HG02623 (cell line): ENCODE measurements around the gene ZP4.

Experiments used
- ATAC-seq: cut with Tn5 transposase; IDR thresholded peaks from one replicate; pipeline ENCODE4 v1.9.1; 2021; ENCODE audit warnings: moderate library complexity; ENCODE audit not compliant: unreplicated experiment

The ZP4 gene, protein sequence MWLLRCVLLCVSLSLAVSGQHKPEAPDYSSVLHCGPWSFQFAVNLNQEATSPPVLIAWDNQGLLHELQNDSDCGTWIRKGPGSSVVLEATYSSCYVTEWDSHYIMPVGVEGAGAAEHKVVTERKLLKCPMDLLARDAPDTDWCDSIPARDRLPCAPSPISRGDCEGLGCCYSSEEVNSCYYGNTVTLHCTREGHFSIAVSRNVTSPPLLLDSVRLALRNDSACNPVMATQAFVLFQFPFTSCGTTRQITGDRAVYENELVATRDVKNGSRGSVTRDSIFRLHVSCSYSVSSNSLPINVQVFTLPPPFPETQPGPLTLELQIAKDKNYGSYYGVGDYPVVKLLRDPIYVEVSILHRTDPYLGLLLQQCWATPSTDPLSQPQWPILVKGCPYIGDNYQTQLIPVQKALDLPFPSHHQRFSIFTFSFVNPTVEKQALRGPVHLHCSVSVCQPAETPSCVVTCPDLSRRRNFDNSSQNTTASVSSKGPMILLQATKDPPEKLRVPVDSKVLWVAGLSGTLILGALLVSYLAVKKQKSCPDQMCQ

DNA sequence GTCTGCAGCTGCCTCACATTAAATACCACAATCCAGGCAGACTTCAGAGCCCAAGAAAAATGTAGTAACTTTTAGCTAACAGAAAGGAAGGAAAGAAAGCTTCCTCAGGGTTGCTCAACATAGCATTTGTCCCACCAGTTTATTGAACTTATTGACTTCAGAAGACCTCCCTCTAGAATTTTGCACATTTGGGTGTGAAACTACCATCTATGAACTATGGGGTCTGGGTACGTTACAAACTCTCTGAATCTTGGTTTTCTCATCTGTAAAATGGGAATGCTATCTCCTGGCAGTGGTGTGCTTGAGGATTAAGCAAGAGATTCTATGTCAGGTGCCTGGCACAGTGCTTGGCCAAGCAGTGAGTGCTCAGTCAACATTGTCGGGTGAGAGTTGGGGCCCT lies at the start of gene ZP4:
Gene ZP4, minus strand, starts transcription at position 101 of the 400 bp plus-strand sequence. CDS start 287 bp downstream, outside the sequence.
- ATAC-seq = no peak

DNA sequence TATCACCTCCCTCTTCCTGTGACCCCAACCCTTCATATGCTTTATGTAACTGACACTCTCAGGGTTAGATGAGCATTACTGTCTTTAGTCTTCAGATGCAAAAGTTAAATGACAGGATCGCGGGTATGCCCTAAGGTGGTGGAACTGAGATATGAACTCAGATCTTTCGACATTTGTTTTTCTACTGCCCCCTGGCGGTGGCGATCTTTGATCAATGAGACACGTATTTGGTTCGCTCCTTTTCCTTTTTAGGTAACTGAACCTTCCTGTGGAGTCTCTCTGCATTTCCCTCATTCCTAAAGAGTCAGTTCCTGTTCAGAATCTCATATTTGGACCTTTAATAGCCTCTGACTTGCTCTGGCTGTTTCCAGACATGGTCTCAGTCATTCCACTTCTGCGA lies 47.8 kb upstream of the ZP4 start:
- no peak for ATAC-seq

DNA sequence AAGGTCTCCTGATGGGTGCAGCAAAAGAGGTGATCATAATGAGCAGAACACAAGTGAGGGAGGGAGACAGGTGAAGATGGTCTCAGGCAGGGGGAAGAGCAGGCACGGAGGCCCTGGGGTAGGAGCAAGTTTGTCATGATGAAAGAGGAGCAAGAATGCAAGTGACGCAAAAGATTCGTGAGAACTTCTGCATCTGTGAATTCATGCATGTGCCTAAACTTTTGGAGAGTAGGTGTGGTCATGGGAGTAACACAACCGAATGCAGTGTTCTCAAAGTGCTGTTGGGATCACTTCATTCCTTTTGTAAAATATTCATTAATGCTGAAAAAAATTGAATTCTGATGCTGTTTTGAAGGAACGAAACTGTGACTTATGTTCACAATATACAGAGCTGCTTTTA lies 47.3 kb upstream of the ZP4 start:
- no peak for ATAC-seq

DNA sequence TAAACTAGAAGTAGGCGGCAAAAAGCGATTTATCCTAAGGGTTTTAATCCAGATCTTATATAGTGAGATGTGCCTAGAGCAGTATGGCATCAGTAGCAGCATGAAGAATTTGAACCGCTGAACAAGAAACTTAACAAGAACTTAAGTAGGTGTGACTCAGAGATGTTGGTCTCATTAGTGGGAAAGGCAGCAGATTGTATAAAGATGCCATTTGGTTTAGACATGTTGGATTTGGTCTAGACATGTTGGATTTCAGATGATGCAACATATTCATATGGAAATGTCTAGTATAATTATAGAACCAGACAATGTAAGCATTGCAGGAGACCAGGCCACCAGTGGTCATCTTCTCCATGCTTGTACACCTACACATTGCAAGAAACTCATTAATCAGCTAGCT lies 42.1 kb upstream of the ZP4 start:
- no peak for ATAC-seq

DNA sequence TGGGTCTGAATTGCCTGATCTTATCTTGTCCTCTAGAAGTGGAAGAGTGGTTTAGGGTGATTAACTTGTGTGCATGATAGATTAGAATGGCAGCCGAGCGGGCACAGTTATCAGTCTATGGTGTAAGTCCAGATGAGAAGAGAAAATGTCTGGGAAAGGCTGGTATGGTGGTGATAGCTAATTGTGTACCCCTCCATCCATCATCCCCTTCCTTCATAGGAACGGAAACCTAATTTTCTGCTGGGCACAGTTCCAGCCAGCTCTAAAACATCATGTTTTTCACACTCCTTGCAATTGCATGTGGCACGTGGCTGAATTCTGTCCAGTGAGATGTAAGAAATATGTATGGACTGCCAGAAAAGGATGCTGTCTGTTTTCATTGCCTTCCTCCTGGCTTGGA lies 40.9 kb upstream of the ZP4 start:
- ATAC-seq = no peak

DNA sequence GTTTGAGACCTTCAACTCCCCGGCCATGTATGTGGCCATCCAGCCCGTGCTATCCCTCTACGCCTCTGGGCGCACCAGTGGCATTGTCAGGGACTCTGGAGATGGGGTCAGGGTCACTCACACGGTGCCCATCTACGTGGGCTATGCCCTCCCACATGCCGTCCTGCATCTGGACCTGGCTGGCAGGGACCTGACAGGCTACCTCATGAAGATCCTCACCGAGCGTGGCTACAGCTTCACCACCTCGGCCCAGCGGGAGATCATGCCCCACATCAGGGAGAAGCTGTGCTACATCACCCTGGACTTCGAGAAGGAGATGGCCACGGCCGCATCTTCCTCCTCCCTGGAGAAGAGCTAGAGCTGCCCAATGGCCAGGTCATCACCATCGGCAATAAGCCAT lies 36.5 kb upstream of the ZP4 start:
- no peak for ATAC-seq

DNA sequence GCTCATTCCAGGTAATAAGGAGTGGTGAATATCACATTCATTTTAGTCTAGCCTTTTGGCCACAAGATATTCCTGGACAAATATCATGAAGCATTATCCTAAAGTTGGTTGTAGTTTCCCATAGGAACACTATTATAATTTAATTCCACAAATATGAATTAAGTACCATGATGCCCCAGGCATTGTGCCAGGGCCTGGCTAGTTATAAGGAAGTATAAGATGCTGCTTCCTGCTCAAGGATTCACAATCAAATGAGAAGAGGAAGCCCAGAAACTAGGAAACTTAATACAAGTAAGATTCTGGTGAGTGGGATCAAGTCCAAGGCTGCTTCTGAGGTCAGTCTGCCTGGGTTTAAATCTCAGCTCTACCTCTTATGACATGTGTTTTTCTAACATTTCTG lies 30.6 kb upstream of the ZP4 start:
- no peak for ATAC-seq

DNA sequence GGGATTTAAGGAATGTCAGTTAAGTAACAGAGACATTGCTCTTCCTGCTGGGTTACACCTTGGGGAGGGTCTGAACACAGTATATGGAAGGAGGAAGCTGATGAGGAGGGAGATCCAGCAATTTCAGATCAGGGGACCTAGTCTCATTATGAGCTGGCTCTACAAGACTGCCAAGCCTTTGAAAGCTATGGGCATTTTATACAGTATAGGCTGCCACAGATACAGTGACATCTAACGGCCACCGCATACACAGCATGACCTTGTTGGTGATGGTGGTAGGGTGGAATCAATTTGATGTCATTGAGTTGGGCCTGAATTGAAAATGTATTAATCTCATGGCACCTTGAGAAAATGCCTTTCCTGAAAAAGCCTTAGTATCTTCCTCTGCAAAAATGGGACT lies 22.6 kb upstream of the ZP4 start:
- no peak for ATAC-seq

DNA sequence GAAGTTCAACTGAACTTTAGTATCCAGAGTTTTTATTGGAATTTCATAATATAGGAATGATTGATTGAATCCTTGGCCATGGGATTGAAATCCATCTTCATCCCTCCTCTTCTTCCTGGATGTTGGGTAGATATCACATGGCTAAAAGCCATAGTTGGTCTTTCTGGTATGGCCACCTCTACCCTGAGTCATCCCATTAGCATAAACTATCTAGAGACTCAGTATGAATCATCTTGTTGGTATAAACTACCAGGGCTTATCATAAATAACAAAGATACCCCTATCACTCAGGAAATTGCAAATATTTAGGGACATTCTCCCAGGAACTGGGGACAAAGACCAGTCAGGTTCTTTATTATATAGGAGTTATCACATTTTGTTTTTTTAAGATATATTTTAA lies 21.2 kb upstream of the ZP4 start:
- ATAC-seq = no peak

DNA sequence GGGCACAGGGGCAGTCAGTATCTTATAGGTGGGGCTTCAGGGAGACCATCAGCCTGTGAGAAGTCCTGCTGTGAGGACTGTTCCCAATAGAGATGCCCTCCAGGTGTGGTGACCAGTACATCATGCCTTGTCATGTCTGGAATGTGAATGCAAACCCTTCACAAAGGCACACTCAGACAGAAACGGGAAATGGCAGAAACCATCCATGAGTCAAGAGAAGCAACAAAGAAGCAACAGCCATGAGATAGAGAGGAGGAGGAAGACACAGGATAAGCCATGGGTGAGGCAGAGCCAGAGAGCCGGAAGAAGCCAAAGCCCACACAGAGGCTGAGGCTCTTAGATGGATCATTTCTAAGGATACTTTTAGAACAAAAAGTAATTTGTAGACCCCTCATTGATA lies 20.1 kb upstream of the ZP4 start:
- no peak for ATAC-seq

DNA sequence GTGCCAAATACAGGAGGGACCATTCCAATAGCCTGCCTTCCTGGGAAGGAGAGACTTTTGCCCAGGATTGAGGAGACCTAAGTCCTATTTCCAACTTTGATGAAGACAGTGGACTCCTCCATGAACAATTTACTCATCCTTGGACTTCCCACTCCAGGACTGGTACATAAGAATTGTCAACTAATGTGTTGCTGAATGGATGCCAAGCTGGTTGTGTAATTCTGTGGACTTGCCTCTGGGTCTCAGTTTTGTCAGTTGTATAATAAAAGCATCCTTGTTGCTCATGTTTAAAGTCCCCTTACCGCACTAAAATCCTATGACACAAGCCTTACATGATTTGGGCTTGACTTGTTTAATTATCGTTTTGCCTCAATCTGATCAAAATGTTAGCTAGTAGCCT lies 13.2 kb upstream of the ZP4 start:
- no peak for ATAC-seq

DNA sequence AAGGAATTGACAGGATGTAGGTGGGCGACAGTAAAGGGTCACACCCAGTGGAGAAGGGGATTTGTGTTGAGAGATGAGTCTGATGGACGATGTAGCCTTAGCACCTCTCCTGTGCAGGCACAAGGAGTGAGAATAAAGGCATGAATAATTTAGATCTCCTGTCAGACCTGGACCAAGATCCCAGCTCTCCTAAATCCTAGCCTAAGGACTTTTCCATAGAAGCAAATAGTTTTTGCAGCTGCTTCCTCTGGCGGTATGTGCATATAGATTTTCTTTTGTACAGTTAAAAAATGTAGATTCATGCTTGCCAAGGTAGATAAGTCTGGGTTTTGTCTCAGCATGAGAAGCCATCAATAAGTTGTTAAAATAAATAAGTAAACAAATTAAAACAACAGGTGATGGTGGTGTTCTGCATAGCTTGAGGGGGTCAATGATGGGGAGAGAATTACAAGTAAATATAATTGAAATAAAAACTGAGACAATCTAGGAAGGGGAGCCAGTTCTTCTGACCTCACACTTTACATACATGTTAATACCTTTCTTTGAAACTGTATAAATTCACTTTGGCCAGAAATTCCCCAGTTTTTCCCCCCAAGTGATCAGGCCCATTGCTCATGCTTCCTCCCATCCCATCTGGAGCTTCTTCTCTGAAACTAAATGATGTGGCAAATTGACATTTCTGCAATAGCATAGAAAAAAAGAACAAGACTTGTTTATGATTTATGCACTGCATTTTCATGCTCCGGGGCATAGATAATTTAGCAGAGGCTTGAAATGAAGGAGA lies 12.4 kb upstream of the ZP4 start:
- ATAC-seq = no peak

DNA sequence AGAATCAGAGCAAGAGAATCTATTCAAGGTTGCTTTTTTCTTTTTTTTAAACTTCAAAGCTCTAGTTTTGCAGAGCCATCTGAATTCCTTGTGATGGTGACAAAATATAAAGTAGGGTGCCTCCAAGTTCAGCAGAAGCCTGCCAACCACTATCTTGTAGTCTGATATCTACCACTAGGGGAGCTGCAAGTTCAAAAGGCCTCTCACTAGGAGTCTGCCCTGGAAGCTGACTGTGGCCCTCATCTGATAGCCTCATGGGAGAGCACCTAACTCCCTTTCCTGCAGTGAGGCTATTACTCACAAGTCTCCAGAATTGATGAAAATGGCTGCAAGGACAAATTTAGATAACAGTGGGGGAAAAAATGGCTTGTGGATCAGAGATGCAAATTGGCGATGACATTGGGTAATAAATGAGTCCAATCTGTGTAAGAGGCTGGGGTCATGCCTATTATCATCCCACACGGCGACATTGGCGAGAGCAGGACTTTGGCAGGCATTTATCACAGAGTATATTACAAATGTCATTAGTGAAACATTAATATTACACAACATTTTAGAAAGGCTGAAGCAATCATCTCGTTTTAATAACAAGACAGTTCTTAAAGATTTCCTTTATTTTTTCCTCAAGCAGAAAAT lies 10.7 kb upstream of the ZP4 start:
- ATAC-seq = no peak

DNA sequence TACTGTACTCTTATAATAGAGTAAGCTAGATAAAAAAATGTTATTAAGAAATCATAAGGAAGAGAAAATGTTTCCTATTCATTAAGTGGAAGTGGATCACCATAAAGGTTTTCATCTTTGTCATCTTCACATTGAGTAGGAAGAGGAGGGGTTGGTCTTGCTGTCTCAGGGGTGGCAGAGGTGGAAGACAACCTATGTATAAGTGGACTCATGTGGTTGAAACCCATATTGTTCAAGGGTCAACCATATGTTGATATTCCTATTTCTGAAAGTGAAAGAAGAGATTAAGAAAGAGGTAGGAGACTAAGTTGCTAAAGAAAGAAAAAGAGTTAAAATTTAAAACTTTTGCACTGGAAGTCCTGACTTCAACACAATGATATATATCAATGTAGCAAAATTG lies 4.9 kb upstream of the ZP4 start:
- ATAC-seq = no peak

DNA sequence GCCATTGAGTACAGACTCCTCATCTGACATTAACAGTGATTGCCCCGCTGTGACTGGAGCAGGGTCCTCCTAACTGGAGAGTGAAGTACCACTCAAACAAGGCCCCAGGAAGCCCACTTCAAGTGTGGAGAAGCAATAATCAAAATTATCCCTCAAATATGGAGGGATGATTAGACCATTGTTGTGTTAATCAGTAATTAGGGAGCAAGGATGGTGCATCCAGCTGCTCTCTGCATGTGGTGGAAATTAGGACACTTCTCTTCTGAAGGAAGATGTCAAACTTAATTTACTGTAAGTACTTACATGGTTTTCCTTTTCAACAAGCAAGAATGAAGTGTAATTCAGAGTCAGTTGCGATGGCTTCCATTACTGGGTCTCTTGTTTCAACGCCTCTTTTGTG lies 3.4 kb upstream of the ZP4 start:
- no peak for ATAC-seq

DNA sequence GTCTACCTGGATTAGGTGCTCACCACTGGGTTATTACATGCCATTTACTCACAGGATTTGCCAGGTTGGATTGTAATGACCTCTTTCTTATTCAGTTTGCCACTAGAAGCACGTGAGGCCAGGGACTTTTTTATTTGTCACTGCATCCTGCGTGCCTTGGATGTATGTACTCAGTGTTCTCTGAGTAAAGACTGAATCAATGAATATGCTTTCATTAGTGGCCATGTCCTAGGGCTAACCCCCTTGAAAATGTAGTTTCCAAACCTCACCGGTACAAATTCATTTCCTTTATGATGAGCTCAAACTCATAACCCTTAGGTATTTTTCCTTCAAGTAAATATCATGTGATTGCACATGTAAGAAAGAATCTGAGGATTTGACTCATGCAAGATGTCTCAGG lies 1.3 kb upstream of the ZP4 start:
- ATAC-seq = no peak

DNA sequence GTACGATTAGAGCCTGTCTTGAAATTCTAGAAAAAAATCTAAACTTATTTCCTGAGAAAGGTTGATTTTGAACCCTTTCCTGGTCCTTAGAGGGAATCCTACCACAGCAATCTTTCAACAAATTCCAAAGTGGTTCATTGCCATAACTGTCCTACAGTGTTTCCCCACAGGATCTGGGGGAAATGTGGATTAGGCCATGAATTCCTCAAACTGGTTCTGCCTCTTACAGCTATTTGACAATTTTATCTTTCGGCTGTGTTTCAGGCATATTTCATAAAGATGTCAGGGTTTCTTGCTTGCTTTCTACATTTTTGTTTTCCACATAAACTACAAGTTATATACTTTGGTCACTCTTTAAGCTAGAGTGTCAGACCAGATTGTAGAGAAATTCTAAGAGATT lies 544 bp upstream of the ZP4 start:
- no peak for ATAC-seq

DNA sequence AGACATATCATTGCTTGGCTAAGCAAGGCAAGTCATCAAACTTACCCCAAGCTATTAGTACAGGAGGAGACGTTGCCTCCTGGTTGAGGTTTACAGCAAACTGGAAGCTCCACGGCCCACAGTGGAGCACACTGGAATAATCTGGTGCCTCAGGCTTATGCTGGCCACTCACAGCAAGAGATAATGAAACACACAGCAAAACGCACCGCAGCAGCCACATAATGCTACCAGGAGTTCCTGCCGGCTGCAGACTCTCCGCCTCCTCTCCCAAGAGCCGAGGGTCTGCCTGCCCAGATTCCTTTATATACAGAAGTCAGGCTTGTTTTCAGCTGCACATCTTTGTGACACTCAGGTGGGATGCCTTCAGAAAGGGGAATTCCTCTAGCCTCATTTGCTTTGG lies 306 bp downstream of the ZP4 start:
- ATAC-seq = no peak

DNA sequence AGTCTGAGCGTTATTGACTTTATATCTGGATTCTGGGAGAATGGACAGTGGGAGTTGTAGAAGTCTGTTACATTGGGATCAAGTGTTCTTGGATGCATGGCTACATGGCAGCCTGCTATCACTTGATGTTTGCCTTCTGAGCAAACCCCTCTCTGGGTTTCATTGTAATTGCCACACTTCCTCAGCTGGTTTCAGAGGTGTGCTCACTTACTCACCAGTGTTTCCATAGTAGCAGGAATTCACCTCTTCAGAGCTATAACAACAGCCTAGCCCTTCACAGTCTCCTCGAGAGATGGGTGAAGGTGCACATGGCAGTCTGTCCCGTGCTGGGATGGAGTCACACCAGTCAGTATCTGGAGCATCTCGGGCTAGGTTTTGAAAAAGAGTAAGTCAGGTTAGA lies 2.6 kb downstream of the ZP4 start:
- ATAC-seq = no peak

DNA sequence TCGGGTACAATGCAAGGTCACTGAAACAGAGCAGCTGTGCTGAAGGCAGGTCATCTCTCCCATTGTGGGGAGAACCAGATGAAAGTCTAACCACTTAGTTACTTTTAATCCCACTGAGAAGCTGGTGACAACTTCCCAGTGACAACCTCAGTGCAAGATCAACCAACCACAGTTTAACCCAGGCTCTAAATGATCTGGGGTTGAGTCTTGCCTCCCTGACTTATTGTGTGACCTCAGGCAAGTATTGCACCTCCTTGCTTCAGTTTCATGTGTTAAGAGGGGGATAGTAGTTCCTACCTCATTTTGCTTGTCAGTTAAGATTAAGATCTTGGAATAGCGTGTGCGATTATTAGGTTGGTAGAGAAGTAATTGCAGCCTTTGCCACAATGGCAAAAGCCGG lies 3.2 kb downstream of the ZP4 start:
- ATAC-seq = no peak

DNA sequence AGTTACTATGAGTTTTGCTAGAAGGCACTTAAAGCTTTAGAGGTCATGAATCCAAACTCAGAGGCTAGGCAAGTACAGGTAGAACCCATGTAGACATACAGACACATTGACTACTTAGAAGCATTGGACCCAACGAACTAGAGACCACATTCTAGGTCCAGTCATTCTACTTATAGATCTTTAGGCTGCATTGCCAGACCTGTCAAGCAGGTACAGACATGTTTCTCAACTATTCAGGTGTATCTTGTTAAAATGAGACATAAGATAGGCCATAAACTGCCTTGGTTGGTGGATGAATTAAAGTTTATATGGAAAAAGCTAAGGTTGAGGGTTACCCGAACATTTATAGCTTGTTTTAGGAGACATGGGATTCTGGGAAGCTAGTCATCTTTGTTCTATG lies 6.5 kb downstream of the ZP4 start:
- no peak for ATAC-seq

DNA sequence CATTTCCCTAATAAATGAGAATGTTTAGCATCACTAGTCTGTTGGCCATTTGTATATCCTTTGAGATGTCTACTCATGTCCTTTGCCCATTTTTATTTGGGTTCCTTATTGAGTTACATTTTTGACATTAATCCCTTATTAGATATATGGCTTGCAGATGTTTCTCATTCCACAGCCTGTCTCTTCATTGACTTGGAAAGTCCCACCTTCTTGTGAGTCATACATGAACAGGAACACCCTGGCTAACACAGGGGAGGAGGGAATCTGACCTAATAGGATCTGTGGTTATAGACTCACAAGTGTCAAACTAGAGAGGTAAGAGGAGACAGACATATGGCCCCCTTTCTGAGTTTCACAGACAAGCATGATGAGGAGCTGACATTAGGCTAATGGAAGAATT lies 11.5 kb downstream of the ZP4 start:
- no peak for ATAC-seq
